H9 (cell line): ENCODE data around the gene KCNS3. TPM values are rescaled to one million over a fixed set of nuclear protein-coding genes. Genes with fewer than 3 reads are reported as not detected.

Source experiments
- DNase-seq: peaks from one replicate; pipeline ENCODE4 v3.0.0-alpha.2; 2017
- H2AFZ ChIP-seq: one replicate; pipeline ENCODE4 v1.6.1; 2013; ENCODE audit warnings: mild to moderate bottlenecking, low read length, control low read depth, moderate library complexity
- H2AK5ac ChIP-seq: 2 replicates; pipeline ENCODE4 v1.6.1; 2013; ENCODE audit warnings: low read length, control low read depth, mixed read lengths; ENCODE audit not compliant: insufficient read length
- H2BK120ac ChIP-seq: one replicate; pipeline ENCODE4 v1.6.1; 2013; ENCODE audit warnings: low read depth, mild to moderate bottlenecking, low read length, control low read depth, inconsistent platforms; ENCODE audit not compliant: poor library complexity, severe bottlenecking
- H2BK12ac ChIP-seq: 2 replicates; pipeline ENCODE4 v1.6.1; 2013; ENCODE audit warnings: low read length, control low read depth, mixed read lengths, low read depth; ENCODE audit not compliant: insufficient read length
- H2BK15ac ChIP-seq: 2 replicates; pipeline ENCODE4 v1.6.1; 2013; ENCODE audit warnings: low read depth, low read length, control low read depth
- H2BK20ac ChIP-seq: one replicate; pipeline ENCODE4 v1.6.1; 2013; ENCODE audit warnings: low read depth, mild to moderate bottlenecking, low read length, control low read depth, inconsistent platforms; ENCODE audit not compliant: poor library complexity, severe bottlenecking
- H2BK5ac ChIP-seq: 2 replicates; pipeline ENCODE4 v1.6.1; 2013; ENCODE audit warnings: low read length, control low read depth, mixed read lengths; ENCODE audit not compliant: insufficient read length
- H3K14ac ChIP-seq: 2 replicates; pipeline ENCODE4 v1.6.1; 2013; ENCODE audit warnings: low read length, control low read depth; ENCODE audit not compliant: insufficient read depth
- H3K18ac ChIP-seq: 2 replicates; pipeline ENCODE4 v1.6.1; 2013; ENCODE audit warnings: low read depth, mild to moderate bottlenecking, mixed read lengths, low read length, control low read depth; ENCODE audit not compliant: insufficient read length
- H3K23ac ChIP-seq: 2 replicates; pipeline ENCODE4 v1.6.1; 2013; ENCODE audit warnings: low read length, control low read depth, mixed read lengths, low read depth; ENCODE audit not compliant: insufficient read length
- H3K23me2 ChIP-seq: 2 replicates; pipeline ENCODE4 v1.6.1; 2013; ENCODE audit warnings: low read depth, mild to moderate bottlenecking, mixed read lengths, low read length, control low read depth; ENCODE audit not compliant: insufficient read length, poor library complexity, severe bottlenecking
- H3K27ac ChIP-seq: 2 replicates; pipeline ENCODE4 v1.5.1; 2013; ENCODE audit warnings: low read length, control low read depth, mixed read lengths, low read depth; ENCODE audit not compliant: insufficient read length
- H3K27me3 ChIP-seq: 2 replicates; pipeline ENCODE4 v1.6.1; 2013; ENCODE audit warnings: low read length, control low read depth, inconsistent platforms; ENCODE audit not compliant: insufficient read depth
- H3K4ac ChIP-seq: 2 replicates; pipeline ENCODE4 v1.6.1; 2013; ENCODE audit warnings: low read depth, mild to moderate bottlenecking, control low read depth, inconsistent platforms, low read length, moderate library complexity
- H3K4me1 ChIP-seq: 2 replicates; pipeline ENCODE4 v1.6.1; 2013; ENCODE audit warnings: low read length, control low read depth, inconsistent platforms; ENCODE audit not compliant: insufficient read depth
- H3K4me2 ChIP-seq: 2 replicates; pipeline ENCODE4 v1.6.1; 2013; ENCODE audit warnings: low read length, control low read depth, mixed read lengths; ENCODE audit not compliant: insufficient read length, insufficient read depth
- H3K56ac ChIP-seq: 2 replicates; pipeline ENCODE4 v1.6.1; 2013; ENCODE audit warnings: low read depth, mild to moderate bottlenecking, mixed read lengths, low read length, control low read depth; ENCODE audit not compliant: insufficient read length
- H3K79me1 ChIP-seq: 2 replicates; pipeline ENCODE4 v1.6.1; 2013; ENCODE audit warnings: low read depth, mild to moderate bottlenecking, moderate library complexity, low read length, control low read depth, inconsistent platforms; ENCODE audit not compliant: insufficient read depth, poor library complexity, severe bottlenecking
- H3K79me2 ChIP-seq: 2 replicates; pipeline ENCODE4 v1.6.1; 2013; ENCODE audit warnings: low read length, control low read depth, inconsistent platforms; ENCODE audit not compliant: insufficient read depth
- H3K9ac ChIP-seq: 2 replicates; pipeline ENCODE4 v1.6.1; 2013; ENCODE audit warnings: low read length, control low read depth, mixed read lengths; ENCODE audit not compliant: insufficient read length; ENCODE audit errors: extremely low read depth
- H3K9me3 ChIP-seq: one replicate; pipeline ENCODE4 v1.6.1; 2013; ENCODE audit warnings: low read depth, low read length, inconsistent platforms; ENCODE audit not compliant: control insufficient read depth
- H3T11ph ChIP-seq: one replicate; pipeline ENCODE4 v1.6.1; 2013; ENCODE audit warnings: mild to moderate bottlenecking, low read length, control low read depth, inconsistent platforms
- H4K20me1 ChIP-seq: one replicate; pipeline ENCODE4 v1.6.1; 2013; ENCODE audit not compliant: control insufficient read depth, insufficient read length, insufficient read depth
- H4K5ac ChIP-seq: 2 replicates; pipeline ENCODE4 v1.6.1; 2013; ENCODE audit warnings: low read depth, mild to moderate bottlenecking, mixed read lengths, low read length, control low read depth; ENCODE audit not compliant: insufficient read length
- H4K8ac ChIP-seq: replicated peaks from 2 replicates; pipeline ENCODE4 v1.6.1; 2013; ENCODE audit warnings: low read length, control low read depth, mixed read lengths, low read depth; ENCODE audit not compliant: insufficient read length
- H4K91ac ChIP-seq: 2 replicates; pipeline ENCODE4 v1.6.1; 2013; ENCODE audit warnings: low read depth, mild to moderate bottlenecking, moderate library complexity, mixed read lengths, low read length, control low read depth; ENCODE audit not compliant: insufficient read length
- H3K27ac Mint-ChIP-seq, 3 experiments: 2 replicates in 2 of 3; 3 replicates in 1 of 3; pipeline ENCODE4 v1.8.0; 2020 to 2021; ENCODE audit warnings: mixed read lengths in 3 of 3, mild to moderate bottlenecking in 1 of 3, moderate library complexity in 1 of 3
- H3K27me3 Mint-ChIP-seq: 2 replicates; pipeline ENCODE4 v1.8.0; 2021; ENCODE audit warnings: low read depth, mild to moderate bottlenecking, moderate library complexity, mixed read lengths
- H3K36me3 Mint-ChIP-seq, 3 experiments: 2 replicates in 2 of 3; 3 replicates in 1 of 3; pipeline ENCODE4 v1.8.0; 2020 to 2021; ENCODE audit warnings: low read depth in 3 of 3, mixed read lengths in 3 of 3; ENCODE audit not compliant: insufficient read depth in 1 of 3
- H3K4me1 Mint-ChIP-seq, 2 experiments: 2 replicates each; pipeline ENCODE4 v1.8.0; 2020; ENCODE audit warnings: mixed read lengths in 2 of 2
- H3K4me3 Mint-ChIP-seq, 2 experiments: 2 replicates in 1 of 2; 3 replicates in 1 of 2; pipeline ENCODE4 v1.8.0; 2020 to 2021; ENCODE audit warnings: mild to moderate bottlenecking in 2 of 2, mixed read lengths in 2 of 2, moderate library complexity in 1 of 2
- H3K9me3 Mint-ChIP-seq, 2 experiments: 2 replicates in 1 of 2; 3 replicates in 1 of 2; pipeline ENCODE4 v1.8.0; 2020; ENCODE audit warnings: mild to moderate bottlenecking in 2 of 2, mixed read lengths in 2 of 2, moderate library complexity in 1 of 2
- CTCF ChIP-seq: fragments of 200-600 bp; sonication (generic); conservative IDR thresholded peaks from 3 replicates; pipeline ENCODE4 v1.8.0; 2021; ENCODE audit warnings: antibody characterized with exemption, mild to moderate bottlenecking
- WGBS: extraction: QIAGEN DNeasy Blood & Tissue Kit; methylation state at CpG from one replicate; pipeline ENCODE4 v1.1.7; 2013; ENCODE audit warnings: missing lambda C conversion rate, low lambda C conversion rate, mixed read lengths; ENCODE audit not compliant: insufficient read length; ENCODE audit errors: extremely low coverage; 5-methylcytosine and 5-hydroxymethylcytosine counted together
- total RNA-seq: library from RNA; stranded (reverse); gene quantifications from 2 replicates; pipeline ENCODE4 v1.2.1, GENCODE V29; 2021

KCNS3 gene
- total RNA-seq, 1 experiment from 2014 or later: 8.0 TPM

GRCh38 chr2:17947113-17947512 is 68.6 kb downstream of the KCNS3 start:
- Histone ChIP-seq H4K8ac (no peak overlapping the region), H4K91ac (no peak overlapping the region), H2AFZ (no peak overlapping the region), H2BK15ac (no peak overlapping the region), H3K27me3 (no peaks in the 10 kb centered on the region), H4K20me1 (no peaks in the 10 kb centered on the region), H2BK12ac (no peak overlapping the region), H3K79me2 (no peaks in the 10 kb centered on the region), H3K79me1 (no peaks in the 10 kb centered on the region), H3K23me2 (no peaks in the 10 kb centered on the region), H3K4me1 (no peaks in the 10 kb centered on the region), H3K23ac (no peak overlapping the region), H3K18ac (no peak overlapping the region), H3T11ph (no peak overlapping the region), H3K4me2 (no peak overlapping the region), H3K27ac (no peak overlapping the region), H3K56ac (no peak overlapping the region), H3K14ac (no peak overlapping the region), H2BK120ac (no peak overlapping the region), H2BK5ac (no peak overlapping the region), H3K9ac (no peak overlapping the region), H3K9me3 (no peaks in the 10 kb centered on the region), H4K5ac (no peak overlapping the region), H2AK5ac (no peak overlapping the region), H3K4ac (no peak overlapping the region), H2BK20ac (no peak overlapping the region)
- WGBS: no CpG with 5 or more reads among the region's 3 CpGs
- Mint-ChIP-seq H3K9me3 (no peaks in the 10 kb centered on the region; a peak in 1 of 5 replicates), H3K4me1 (no peaks in the 10 kb centered on the region), H3K27ac (no peak overlapping the region), H3K27me3 (no peaks in the 10 kb centered on the region; the same call in 1 of the 2 replicates), H3K4me3 (no peak overlapping the region), H3K36me3 (no peaks in the 10 kb centered on the region)
- DNase-seq: no peak
- TF ChIP-seq CTCF: no peak
